T47D (cell line): ENCODE measurements around the gene LGALS12.

ENCODE experiments used
- DNase-seq, 2 experiments: peaks; one replicate each; pipeline versions ENCODE4 v3.0.0 to v3.0.0-alpha.2; 2011 to 2012; ENCODE audit warnings: low read depth in 1 of 2, low spot score in 1 of 2
- JUND ChIP-seq: IDR thresholded peaks from 2 replicates; pipeline ENCODE4 v1.6.1; 2012; ENCODE audit warnings: low read depth
- in situ Hi-C: cut with HindIII; loops from 2 replicates; pipeline ENCODE4 v1.10.0; 2016; ENCODE audit warnings: low sequenced_read_pairs, low pct_unique_long_range_greater_than_20kb

LGALS12 gene

GRCh38 chr11:63563201-63564055 lies 57.5 kb downstream of the LGALS12 start, which contains the start of gene PLAAT2:
Gene PLAAT2, minus strand, starts transcription at chr11:63563379. Its CDS starts 55 bp downstream, at chr11:63563324.
- TF ChIP-seq JUND: no peak
- in situ Hi-C loops: no loop called here

GRCh38 chr11:63564056-63564774 lies 58.3 kb downstream of the LGALS12 start:
- no peak for DNase-seq
- TF ChIP-seq JUND: no peak
- in situ Hi-C loops: no loop called here

More at GRCh38 chr11:63563201-63564055, 57.5 kb downstream of the LGALS12 start, which contains the start of gene PLAAT2:
- no peak for DNase-seq

- no peak for TF ChIP-seq JUND
- DNase-seq: peak in 1 of 2 experiments; percentile 47
- in situ Hi-C loops: no loop called here
These were observed 59.0 kb downstream of the LGALS12 start for GRCh38 chr11:63564784-63565350.
